ENCODE measurements around the gene KCTD20. TPM values are rescaled to one million over a fixed set of nuclear protein-coding genes. Genes with fewer than 3 reads are reported as not detected.

Gene KCTD20
- total and polyA plus RNA-seq, 2 experiments from 2014 or later: 22.0 to 25.5 TPM

- Histone ChIP-seq H3K36me3 (no peaks in the 10 kb centered on the region), H3K4me1 (ENCODE audit: low read depth) (peaks cover 15% of the 10 kb centered on the region), H3K4me3 (no peak overlapping the region), H3K27me3 (no peaks in the 10 kb centered on the region), H3K9me3 (ENCODE audit: low read depth) (no peaks in the 10 kb centered on the region), H3K27ac (peak overlapping the region; percentile 74)
- TF ChIP-seq CTCF (IDR thresholded peaks at IDR 0.05; ENCODE audit: low read depth, low read length): no peak
- no peak for DNase-seq (ENCODE audit: low read depth in 1 of 2, low spot score in 1 of 2)
Observed at GRCh38 chr6:36432151-36432671, 10.6 kb upstream of the KCTD20 start.

- no peaks in the 10 kb centered on the region for H3K36me3 ChIP-seq
- no peak overlapping the region for H3K4me3 ChIP-seq
- no peaks in the 10 kb centered on the region for H3K27me3 ChIP-seq
- peak in 1 of 2 donors; percentile 61 for DNase-seq (ENCODE audit: low read depth in 1 of 2, low spot score in 1 of 2)
- no peak for TF ChIP-seq CTCF (IDR thresholded peaks at IDR 0.05; ENCODE audit: low read depth, low read length)
- peaks cover 16% of the 10 kb centered on the region for H3K4me1 ChIP-seq (ENCODE audit: low read depth)
- no peak overlapping the region for H3K27ac ChIP-seq
- no peaks in the 10 kb centered on the region for H3K9me3 ChIP-seq (ENCODE audit: low read depth)
Observed at GRCh38 chr6:36436466-36436865, 6.3 kb upstream of the KCTD20 start.

GRCh38 chr6:36441307-36441894, 1.4 kb upstream of the KCTD20 start:
- H3K4me1 ChIP-seq (ENCODE audit: low read depth): peaks cover 18% of the 10 kb centered on the region
- peak; percentile 80 to 99 for DNase-seq (ENCODE audit: low read depth in 1 of 2, low spot score in 1 of 2)
- H3K9me3 ChIP-seq (ENCODE audit: low read depth): no peaks in the 10 kb centered on the region
- H3K27me3 ChIP-seq: no peaks in the 10 kb centered on the region
- TF ChIP-seq CTCF (IDR thresholded peaks at IDR 0.05; ENCODE audit: low read depth, low read length): no peak
- peak overlapping the region; percentile 98 for H3K27ac ChIP-seq
- no peak overlapping the region for H3K4me3 ChIP-seq
- H3K36me3 ChIP-seq: no peaks in the 10 kb centered on the region

GRCh38 chr6:36442103-36442670, 613 bp upstream of the KCTD20 start:
- no peaks in the 10 kb centered on the region for H3K9me3 ChIP-seq (ENCODE audit: low read depth)
- H3K27ac ChIP-seq: peak overlapping the region; percentile 98
- no peak for TF ChIP-seq CTCF (IDR thresholded peaks at IDR 0.05; ENCODE audit: low read depth, low read length)
- peaks cover 18% of the 10 kb centered on the region for H3K4me1 ChIP-seq (ENCODE audit: low read depth)
- H3K27me3 ChIP-seq: no peaks in the 10 kb centered on the region
- no peaks in the 10 kb centered on the region for H3K36me3 ChIP-seq
- peak in 1 of 2 donors; percentile 4 for DNase-seq (ENCODE audit: low read depth in 1 of 2, low spot score in 1 of 2)
- peak overlapping the region; percentile 99 for H3K4me3 ChIP-seq

GRCh38 chr6:36443471-36444428, 950 bp downstream of the KCTD20 start:
- H3K4me3 ChIP-seq: peak overlapping the region; percentile 99
- peak; percentile 16 to 44 for DNase-seq (ENCODE audit: low read depth in 1 of 2, low spot score in 1 of 2)

More at GRCh38 chr6:36443471-36444428, 950 bp downstream of the KCTD20 start:
- no peaks in the 10 kb centered on the region for H3K9me3 ChIP-seq (ENCODE audit: low read depth)
- no peaks in the 10 kb centered on the region for H3K36me3 ChIP-seq
- H3K27ac ChIP-seq: peak overlapping the region; percentile 98
- no peak for TF ChIP-seq CTCF (IDR thresholded peaks at IDR 0.05; ENCODE audit: low read depth, low read length)
- peaks cover 18% of the 10 kb centered on the region for H3K4me1 ChIP-seq (ENCODE audit: low read depth)
- no peaks in the 10 kb centered on the region for H3K27me3 ChIP-seq

Measured in cardiac muscle cell (in vitro differentiated cells and primary cell).